SK-N-MC (cell line): ENCODE data around the gene RASSF8.

Source experiments
- EZH2 ChIP-seq: fragments of 200-600 bp; sonication (generic); IDR thresholded peaks from one replicate; pipeline ENCODE4 v1.6.1; 2017; ENCODE audit warnings: antibody characterized with exemption
- FOXP2 ChIP-seq: optimal IDR thresholded peaks from 2 replicates; pipeline ENCODE3; 2011; ENCODE audit warnings: mild to moderate bottlenecking, moderate library complexity; ENCODE audit not compliant: insufficient read depth; ENCODE audit errors: extremely low read length, control extremely low read depth

DNA sequence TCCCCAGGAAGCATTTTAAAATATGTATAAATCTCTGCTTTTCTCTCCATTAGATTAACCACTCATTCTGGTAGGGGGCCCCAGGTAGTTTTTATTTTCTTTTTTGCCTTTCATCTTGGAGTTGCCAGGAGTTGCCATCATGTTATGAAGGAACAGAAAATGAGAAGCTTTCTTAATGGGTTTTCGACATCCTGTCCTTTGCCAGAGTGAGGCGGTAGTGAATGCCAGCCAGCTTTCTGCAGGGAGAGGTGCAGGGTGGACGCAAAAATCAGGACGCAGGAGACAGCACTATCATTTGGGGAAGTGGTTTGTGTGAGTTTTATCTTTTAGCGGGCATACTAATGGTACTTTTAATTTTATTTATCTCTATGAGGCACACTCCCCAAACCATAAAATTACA lies 1.7 kb downstream of the RASSF8 start:
- TF ChIP-seq EZH2 (no peak), FOXP2 (no peak)
